HepG2 (cell line): Measurements from ENCODE around the gene BAHCC1. TPM values are rescaled to one million over a fixed set of nuclear protein-coding genes. Genes with fewer than 3 reads are reported as not detected.

Experiments used
- AFF4 ChIP-seq: sonication (generic); formaldehyde crosslinking; IDR thresholded peaks from 2 replicates; pipeline ENCODE4 v1.4.0; 2020; ENCODE audit warnings: missing genetic modification reagents
- FUBP1 ChIP-seq: sonication (generic); formaldehyde crosslinking; IDR thresholded peaks from 2 replicates; pipeline ENCODE4 v1.5.1; 2020; ENCODE audit warnings: missing genetic modification reagents, mild to moderate bottlenecking, borderline replicate concordance
- GABPB1 ChIP-seq: IDR thresholded peaks from 2 replicates; pipeline ENCODE4 v1.6.1; 2016; ENCODE audit warnings: mild to moderate bottlenecking, missing genetic modification reagents, moderate library complexity, missing compliant biosample characterization
- HMG20A ChIP-seq: IDR thresholded peaks from 2 replicates; pipeline ENCODE4 v1.6.1; 2016; ENCODE audit warnings: borderline replicate concordance
- MAFG ChIP-seq: sonication (generic); formaldehyde crosslinking; IDR thresholded peaks from 2 replicates; pipeline ENCODE4 v1.5.1; 2020; ENCODE audit warnings: mild to moderate bottlenecking, missing genetic modification reagents
- PCBP2 ChIP-seq: fragments of 200-400 bp; formaldehyde crosslinking; optimal IDR thresholded peaks from 2 replicates; pipeline ENCODE3; 2018; ENCODE audit warnings: low read length, low read depth; ENCODE audit not compliant: poor library complexity, severe bottlenecking
- REXO4 ChIP-seq: sonication (generic); formaldehyde crosslinking; IDR thresholded peaks from 2 replicates; pipeline ENCODE4 v1.8.0; 2022; ENCODE audit warnings: missing genetic modification reagents, mild to moderate bottlenecking, borderline replicate concordance
- SALL2 ChIP-seq: sonication (generic); formaldehyde crosslinking; IDR thresholded peaks from 2 replicates; pipeline ENCODE4 v1.8.1; 2023; ENCODE audit warnings: mild to moderate bottlenecking, missing genetic modification reagents, inconsistent platforms
- TAF1 ChIP-seq: sonication (generic); formaldehyde crosslinking; IDR thresholded peaks from 2 replicates; pipeline ENCODE4 v1.4.0; 2020; ENCODE audit warnings: missing genetic modification reagents
- TCF7 ChIP-seq: sonication (generic); IDR thresholded peaks from 2 replicates; pipeline ENCODE4 v1.6.1; 2016; ENCODE audit warnings: antibody characterized with exemption, low read depth
- THAP9 ChIP-seq: sonication (generic); formaldehyde crosslinking; IDR thresholded peaks from 2 replicates; pipeline ENCODE4; 2020; ENCODE audit warnings: missing genetic modification reagents, mild to moderate bottlenecking, borderline replicate concordance
- ZFP91 ChIP-seq: sonication (generic); formaldehyde crosslinking; IDR thresholded peaks from 2 replicates; pipeline ENCODE4 v1.9.0; 2022; ENCODE audit warnings: missing genetic modification reagents, mild to moderate bottlenecking, borderline replicate concordance
- ZNF281 ChIP-seq: sonication (generic); formaldehyde crosslinking; IDR thresholded peaks from 2 replicates; pipeline ENCODE4 v1.4.0; 2020; ENCODE audit warnings: missing genetic modification reagents, borderline replicate concordance
- ZNF3 ChIP-seq: IDR thresholded peaks from 2 replicates; pipeline ENCODE4 v1.7.0; 2017; ENCODE audit warnings: inconsistent platforms
- ZZZ3 ChIP-seq: sonication (generic); formaldehyde crosslinking; IDR thresholded peaks from 2 replicates; pipeline ENCODE4 v1.4.0; 2020; ENCODE audit warnings: missing genetic modification reagents, mild to moderate bottlenecking, borderline replicate concordance
- polyA plus RNA-seq, 8 experiments: library from polyadenylated mRNA; depleted of rRNA in 3 of 8; stranded (reverse) in 7 of 8; unstranded in 1 of 8; fragments of >200 nt; fragmentation: Illumina TruSeq in 4 of 8; extraction: Trizol in 4 of 8; gene quantifications; 2 replicates each; pipeline versions ENCODE4 v1.2.1 to v1.2.3, GENCODE V29; 2011 to 2016; ENCODE audit warnings: low read depth in 4 of 8, missing spikeins in 1 of 8, mixed read lengths in 1 of 8; ENCODE audit not compliant: insufficient read depth in 1 of 8
- total RNA-seq, 5 experiments: library from RNA; depleted of rRNA; stranded (reverse); fragments of >200 nt; fragmentation: Illumina TruSeq; extraction: Trizol; gene quantifications; 2 replicates each; pipeline ENCODE4 v1.2.3, GENCODE V29; 2016; ENCODE audit warnings: low read depth in 1 of 5

Gene BAHCC1
- total and polyA plus RNA-seq, 2 of the 13 experiments (the other 11 are each of a cell fraction or from before 2014, with no cell fraction given) = 1.4 to 1.7 TPM

- TF ChIP-seq HMG20A (CRISPR knock-in tag) = no peak
- TF ChIP-seq REXO4 = no peak
- no peak for TF ChIP-seq MAFG (CRISPR knock-in tag)
- TF ChIP-seq FUBP1 (CRISPR knock-in tag) = no peak
- no peak for TF ChIP-seq ZNF281 (CRISPR knock-in tag)
- TF ChIP-seq THAP9 (CRISPR knock-in tag) = no peak
- no peak for TF ChIP-seq SALL2
- no peak; the same call in 1 of the 2 replicates for TF ChIP-seq GABPB1
- no peak for TF ChIP-seq AFF4
- TF ChIP-seq TCF7 = no peak; the same call in 1 of the 2 replicates
- no peak for TF ChIP-seq ZZZ3
- TF ChIP-seq TAF1 = peak; percentile 38
- peak; percentile 38; the same call in 1 of the 2 replicates for TF ChIP-seq ZFP91
- TF ChIP-seq PCBP2 = no peak
- no peak for TF ChIP-seq ZNF3
These were observed 118.7 kb downstream of the BAHCC1 start (continued) for GRCh38 chr17:81513753-81514488.
